H1 (cell line): ENCODE data around the gene DNAL1. TPM values are rescaled to one million over a fixed set of nuclear protein-coding genes. Genes with fewer than 3 reads are reported as not detected.

ENCODE experiments used
- CTBP2 ChIP-seq: IDR thresholded peaks from 2 replicates; pipeline ENCODE4 v1.7.0; 2011; ENCODE audit warnings: borderline replicate concordance, mild to moderate bottlenecking, moderate library complexity, mixed read lengths, low read length; ENCODE audit not compliant: insufficient read depth, insufficient read length
- FOSL1 ChIP-seq: IDR thresholded peaks from 2 replicates; pipeline ENCODE4 v1.6.1; 2011; ENCODE audit warnings: mild to moderate bottlenecking, low read depth, low read length, moderate library complexity; ENCODE audit not compliant: insufficient read depth
- PHF8 ChIP-seq: fragments of 200-600 bp; sonication (generic); conservative IDR thresholded peaks from 2 replicates; pipeline ENCODE4 v1.7.1; 2012; ENCODE audit warnings: low read depth, mild to moderate bottlenecking, inconsistent platforms, low read length, moderate library complexity
- RNF2 ChIP-seq: fragments of 200-900, 300-1000 bp; sonication (generic); IDR thresholded peaks from 2 replicates; pipeline ENCODE4 v1.7.1; 2016; ENCODE audit warnings: borderline replicate concordance, low read depth, mild to moderate bottlenecking, antibody characterized with exemption, low read length; ENCODE audit not compliant: poor library complexity, severe bottlenecking; ENCODE audit errors: missing control alignments
- SP2 ChIP-seq: IDR thresholded peaks from 2 replicates; pipeline ENCODE4 v1.6.1; 2012; ENCODE audit warnings: mild to moderate bottlenecking, low read length, inconsistent platforms
- TCF12 ChIP-seq: IDR thresholded peaks from 2 replicates; pipeline ENCODE4 v1.6.1; 2011; ENCODE audit warnings: low read depth, mild to moderate bottlenecking, low read length
- polyA plus RNA-seq, 7 experiments: library from polyadenylated mRNA; depleted of rRNA in 3 of 7; stranded (reverse) in 5 of 7; unstranded in 2 of 7; fragments of >200 nt in 5 of 7; fragments of 200-250 nt in 2 of 7; gene quantifications; 1 replicate in 5 of 7; 2 replicates in 1 of 7; 4 replicates in 1 of 7; pipeline versions ENCODE4 v1.2.1 to v1.2.3, GENCODE V29; 2011 to 2013; ENCODE audit warnings: missing spikeins in 2 of 7, mixed read lengths in 2 of 7
- total RNA-seq: library from RNA; stranded (reverse); fragmentation: NEBNext Ultra II Directional; extraction: Animal tissue kit (Norgen Biotek cat#: 25700); gene quantifications from 2 replicates; pipeline ENCODE4 v1.2.1, GENCODE V29; 2021

The DNAL1 gene
- total and polyA plus RNA-seq, 2 of the 8 experiments (the other 6 are each of a cell fraction or from before 2014, with no cell fraction given), result 2.8 to 16.8 TPM

DNA sequence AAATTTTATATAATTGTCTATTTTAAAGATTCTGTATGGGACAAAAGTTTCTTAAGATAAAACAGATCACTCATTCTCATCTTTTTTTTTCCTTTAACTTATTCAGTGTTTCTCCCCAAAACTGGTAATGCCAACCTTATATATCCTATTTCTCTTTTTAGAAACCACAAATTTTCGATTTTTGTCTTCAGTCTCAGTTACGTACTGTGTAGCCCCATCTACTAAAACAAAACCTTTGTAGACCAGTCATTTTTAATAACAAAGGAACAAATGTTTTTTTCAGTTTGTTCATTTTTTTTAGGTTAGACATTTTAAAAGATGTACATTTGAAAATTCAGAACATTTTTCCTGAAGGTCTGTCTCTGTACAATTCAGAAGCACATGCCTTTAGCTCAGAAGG lies 51.2 kb downstream of the DNAL1 start (continued):
- no peak for TF ChIP-seq PHF8
- no peak for TF ChIP-seq FOSL1
- no peak for TF ChIP-seq TCF12
- TF ChIP-seq RNF2, result no peak
- TF ChIP-seq CTBP2, result no peak
- TF ChIP-seq SP2, result no peak
